ENCODE measurements around the gene FOXO6.
A peak's percentile ranks its signal among the peaks of the same experiment; 100 is the strongest.

FOXO6 gene

DNA sequence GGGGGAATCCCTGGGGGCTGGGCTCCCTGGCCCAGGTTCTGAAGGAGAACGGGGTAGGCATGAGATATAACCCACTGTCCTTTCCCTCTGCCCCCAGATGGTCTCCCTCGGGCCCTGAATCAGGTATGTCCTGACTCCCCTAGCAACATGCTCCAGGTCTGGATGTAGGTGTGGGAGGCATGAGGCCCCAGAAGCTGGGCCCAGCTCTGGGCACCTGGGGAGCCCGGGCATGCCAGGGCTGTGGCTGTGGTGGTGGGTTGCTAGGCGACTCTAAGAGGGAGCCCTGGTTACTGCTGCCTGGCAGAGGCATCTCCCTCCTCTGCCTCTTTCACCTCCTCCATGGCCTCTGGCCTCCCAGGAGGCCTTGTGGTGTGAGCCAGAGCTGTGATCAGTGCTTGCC, 16.2 kb downstream of the FOXO6 start:
- H3K36me3 ChIP-seq (ENCODE audit: control insufficient read depth in 2 of 2, insufficient read depth in 2 of 2, low read length in 2 of 2), result no peaks in the 10 kb centered on the region
- H3K4me1 ChIP-seq (ENCODE audit: control insufficient read depth in 2 of 2, insufficient read depth in 2 of 2, low read length in 2 of 2), result peaks cover 0 to 14% of the 10 kb centered on the region in 2 donors
- no peak overlapping the region for H3K9ac ChIP-seq (ENCODE audit: low read depth in 1 of 2, low read length in 2 of 2)
- H3K27ac ChIP-seq (ENCODE audit: low read depth in 2 of 2, low read length in 2 of 2), result no peak overlapping the region
- H3K27me3 ChIP-seq (ENCODE audit: control insufficient read depth in 2 of 2, insufficient read depth in 2 of 2, low read length in 2 of 2), result peaks cover 3 to 13% of the 10 kb centered on the region in 2 donors
- no peaks in the 10 kb centered on the region for H3K9me3 ChIP-seq (ENCODE audit: control insufficient read depth in 2 of 2, low read length in 2 of 2)
- H3K4me3 ChIP-seq (ENCODE audit: low read length in 2 of 2), result no peak overlapping the region

DNA sequence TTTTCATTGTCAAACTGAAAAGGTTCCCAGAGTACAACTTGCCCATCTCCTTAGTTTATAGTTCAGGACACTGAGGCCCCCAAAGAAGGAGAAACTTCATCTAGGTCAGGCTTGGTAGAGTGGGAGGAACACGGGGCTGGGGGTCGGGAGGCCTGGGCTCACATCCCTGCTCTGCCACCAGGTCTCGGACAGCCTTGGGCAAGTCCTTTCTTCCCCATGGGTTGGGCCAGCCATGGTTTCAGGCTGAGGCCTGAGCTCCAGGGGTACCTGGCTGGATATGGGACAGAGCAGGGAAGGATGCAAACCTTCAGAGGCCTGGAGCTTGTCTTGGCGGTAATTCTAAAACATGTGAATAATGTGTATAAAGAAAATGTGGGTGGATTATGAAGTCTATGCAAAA, 17.0 kb downstream of the FOXO6 start:
- H3K4me3 ChIP-seq (ENCODE audit: low read length in 2 of 2), result no peak overlapping the region
- no peak overlapping the region for H3K27ac ChIP-seq (ENCODE audit: low read depth in 2 of 2, low read length in 2 of 2)
- H3K9me3 ChIP-seq (ENCODE audit: control insufficient read depth in 2 of 2, low read length in 2 of 2), result no peaks in the 10 kb centered on the region
- H3K36me3 ChIP-seq (ENCODE audit: control insufficient read depth in 2 of 2, insufficient read depth in 2 of 2, low read length in 2 of 2), result no peaks in the 10 kb centered on the region
- H3K27me3 ChIP-seq (ENCODE audit: control insufficient read depth in 2 of 2, insufficient read depth in 2 of 2, low read length in 2 of 2), result peaks cover 3 to 15% of the 10 kb centered on the region in 2 donors
- H3K4me1 ChIP-seq (ENCODE audit: control insufficient read depth in 2 of 2, insufficient read depth in 2 of 2, low read length in 2 of 2), result peaks cover 0 to 14% of the 10 kb centered on the region in 2 donors
- no peak overlapping the region for H3K9ac ChIP-seq (ENCODE audit: low read depth in 1 of 2, low read length in 2 of 2)

- H3K27ac ChIP-seq (ENCODE audit: low read depth in 2 of 2, low read length in 2 of 2), result no peak overlapping the region
These were observed 17.9 kb downstream of the FOXO6 start for GRCh38 chr1:41378999-41379737.

DNA sequence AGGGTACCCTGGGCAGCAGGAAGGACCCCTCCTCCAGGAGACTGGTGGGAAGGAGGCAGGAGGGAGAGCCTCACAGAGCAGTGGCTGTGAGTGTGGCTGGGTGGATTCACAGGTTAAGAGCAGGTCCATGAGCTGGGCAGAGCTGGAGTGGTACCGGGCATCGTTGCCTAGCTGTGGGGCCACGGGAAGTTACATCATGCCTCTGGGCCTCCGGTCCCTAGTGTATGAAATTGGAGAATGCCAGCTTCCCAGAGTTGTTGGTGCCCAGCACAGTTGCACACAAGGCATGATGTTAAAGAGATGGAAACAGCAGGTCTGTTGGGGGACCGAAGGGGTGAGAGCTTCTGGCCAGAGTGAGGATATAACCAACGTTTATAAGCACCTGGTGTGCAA, 18.5 kb downstream of the FOXO6 start:
- peaks cover 7 to 23% of the 10 kb centered on the region in 2 donors for H3K27me3 ChIP-seq (ENCODE audit: control insufficient read depth in 2 of 2, insufficient read depth in 2 of 2, low read length in 2 of 2)
- peaks cover 0 to 18% of the 10 kb centered on the region in 2 donors for H3K4me1 ChIP-seq (ENCODE audit: control insufficient read depth in 2 of 2, insufficient read depth in 2 of 2, low read length in 2 of 2)
- no peak overlapping the region for H3K9ac ChIP-seq (ENCODE audit: low read depth in 1 of 2, low read length in 2 of 2)
- no peaks in the 10 kb centered on the region for H3K36me3 ChIP-seq (ENCODE audit: control insufficient read depth in 2 of 2, insufficient read depth in 2 of 2, low read length in 2 of 2)
- no peak overlapping the region for H3K4me3 ChIP-seq (ENCODE audit: low read length in 2 of 2)
- no peaks in the 10 kb centered on the region for H3K9me3 ChIP-seq (ENCODE audit: control insufficient read depth in 2 of 2, low read length in 2 of 2)
- H3K27ac ChIP-seq (ENCODE audit: low read depth in 2 of 2, low read length in 2 of 2), result no peak overlapping the region

More at GRCh38 chr1:41378999-41379737, 17.9 kb downstream of the FOXO6 start:
- Histone ChIP-seq H3K27me3 (ENCODE audit: control insufficient read depth in 2 of 2, insufficient read depth in 2 of 2, low read length in 2 of 2) (peaks cover 7 to 23% of the 10 kb centered on the region in 2 donors), H3K9me3 (ENCODE audit: control insufficient read depth in 2 of 2, low read length in 2 of 2) (no peaks in the 10 kb centered on the region), H3K4me1 (ENCODE audit: control insufficient read depth in 2 of 2, insufficient read depth in 2 of 2, low read length in 2 of 2) (peaks cover 0 to 18% of the 10 kb centered on the region in 2 donors), H3K36me3 (ENCODE audit: control insufficient read depth in 2 of 2, insufficient read depth in 2 of 2, low read length in 2 of 2) (no peaks in the 10 kb centered on the region), H3K4me3 (ENCODE audit: low read length in 2 of 2) (no peak overlapping the region), H3K9ac (ENCODE audit: low read depth in 1 of 2, low read length in 2 of 2) (no peak overlapping the region)

GRCh38 chr1:41380195-41380594, 19.0 kb downstream of the FOXO6 start:
- Histone ChIP-seq H3K27ac (ENCODE audit: low read depth in 2 of 2, low read length in 2 of 2) (no peak overlapping the region), H3K27me3 (ENCODE audit: control insufficient read depth in 2 of 2, insufficient read depth in 2 of 2, low read length in 2 of 2) (peaks cover 10 to 27% of the 10 kb centered on the region in 2 donors), H3K36me3 (ENCODE audit: control insufficient read depth in 2 of 2, insufficient read depth in 2 of 2, low read length in 2 of 2) (no peaks in the 10 kb centered on the region), H3K4me1 (ENCODE audit: control insufficient read depth in 2 of 2, insufficient read depth in 2 of 2, low read length in 2 of 2) (peaks cover 0 to 18% of the 10 kb centered on the region in 2 donors), H3K9ac (ENCODE audit: low read depth in 1 of 2, low read length in 2 of 2) (no peak overlapping the region), H3K9me3 (ENCODE audit: control insufficient read depth in 2 of 2, low read length in 2 of 2) (no peaks in the 10 kb centered on the region), H3K4me3 (ENCODE audit: low read length in 2 of 2) (no peak overlapping the region)

GRCh38 chr1:41380979-41381691, 19.9 kb downstream of the FOXO6 start:
- Histone ChIP-seq H3K4me3 (ENCODE audit: low read length in 2 of 2) (peak overlapping the region; percentile 44 to 56), H3K36me3 (ENCODE audit: control insufficient read depth in 2 of 2, insufficient read depth in 2 of 2, low read length in 2 of 2) (no peaks in the 10 kb centered on the region), H3K9me3 (ENCODE audit: control insufficient read depth in 2 of 2, low read length in 2 of 2) (no peaks in the 10 kb centered on the region), H3K27me3 (ENCODE audit: control insufficient read depth in 2 of 2, insufficient read depth in 2 of 2, low read length in 2 of 2) (peaks cover 10 to 28% of the 10 kb centered on the region in 2 donors), H3K27ac (ENCODE audit: low read depth in 2 of 2, low read length in 2 of 2) (peak overlapping the region; percentile 32 to 74), H3K9ac (ENCODE audit: low read depth in 1 of 2, low read length in 2 of 2) (peak overlapping the region; percentile 47 to 75), H3K4me1 (ENCODE audit: control insufficient read depth in 2 of 2, insufficient read depth in 2 of 2, low read length in 2 of 2) (peaks cover 0 to 18% of the 10 kb centered on the region in 2 donors)

DNA sequence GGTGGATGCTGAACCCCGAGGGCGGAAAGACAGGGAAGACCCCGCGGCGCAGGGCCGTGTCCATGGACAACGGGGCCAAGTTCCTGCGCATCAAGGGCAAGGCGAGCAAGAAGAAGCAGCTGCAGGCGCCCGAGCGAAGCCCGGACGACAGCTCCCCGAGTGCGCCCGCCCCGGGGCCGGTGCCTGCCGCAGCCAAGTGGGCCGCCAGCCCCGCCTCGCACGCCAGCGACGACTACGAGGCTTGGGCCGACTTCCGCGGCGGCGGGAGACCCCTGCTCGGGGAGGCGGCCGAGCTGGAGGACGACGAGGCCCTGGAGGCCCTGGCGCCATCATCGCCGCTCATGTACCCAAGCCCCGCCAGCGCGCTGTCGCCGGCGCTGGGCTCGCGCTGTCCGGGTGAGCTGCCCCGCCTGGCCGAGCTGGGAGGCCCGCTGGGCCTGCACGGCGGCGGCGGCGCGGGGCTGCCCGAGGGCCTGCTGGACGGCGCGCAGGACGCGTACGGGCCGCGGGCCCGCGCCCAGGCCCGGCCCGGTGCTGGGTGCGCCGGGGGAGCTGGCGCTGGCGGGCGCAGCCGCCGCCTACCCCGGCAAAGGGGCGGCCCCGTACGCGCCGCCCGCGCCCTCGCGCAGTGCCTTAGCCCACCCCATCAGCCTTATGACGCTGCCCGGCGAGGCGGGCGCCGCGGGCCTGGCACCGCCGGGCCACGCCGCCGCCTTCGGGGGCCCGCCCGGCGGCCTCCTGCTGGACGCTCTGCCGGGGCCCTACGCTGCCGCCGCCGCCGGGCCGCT, 20.7 kb downstream of the FOXO6 start:
- H3K9ac ChIP-seq (ENCODE audit: low read depth in 1 of 2, low read length in 2 of 2), result peak overlapping the region; percentile 47 to 75
- H3K4me1 ChIP-seq (ENCODE audit: control insufficient read depth in 2 of 2, insufficient read depth in 2 of 2, low read length in 2 of 2), result peaks cover 0 to 18% of the 10 kb centered on the region in 2 donors
- H3K9me3 ChIP-seq (ENCODE audit: control insufficient read depth in 2 of 2, low read length in 2 of 2), result no peaks in the 10 kb centered on the region
- H3K36me3 ChIP-seq (ENCODE audit: control insufficient read depth in 2 of 2, insufficient read depth in 2 of 2, low read length in 2 of 2), result no peaks in the 10 kb centered on the region
- peak overlapping the region; percentile 60 to 74 for H3K27ac ChIP-seq (ENCODE audit: low read depth in 2 of 2, low read length in 2 of 2)
- H3K4me3 ChIP-seq (ENCODE audit: low read length in 2 of 2), result peak overlapping the region; percentile 56
- peaks cover 10 to 28% of the 10 kb centered on the region in 2 donors for H3K27me3 ChIP-seq (ENCODE audit: control insufficient read depth in 2 of 2, insufficient read depth in 2 of 2, low read length in 2 of 2)

- peak overlapping the region; percentile 60 to 74 for H3K27ac ChIP-seq (ENCODE audit: low read depth in 2 of 2, low read length in 2 of 2)
These were observed 21.4 kb downstream of the FOXO6 start for GRCh38 chr1:41382480-41383090.

DNA sequence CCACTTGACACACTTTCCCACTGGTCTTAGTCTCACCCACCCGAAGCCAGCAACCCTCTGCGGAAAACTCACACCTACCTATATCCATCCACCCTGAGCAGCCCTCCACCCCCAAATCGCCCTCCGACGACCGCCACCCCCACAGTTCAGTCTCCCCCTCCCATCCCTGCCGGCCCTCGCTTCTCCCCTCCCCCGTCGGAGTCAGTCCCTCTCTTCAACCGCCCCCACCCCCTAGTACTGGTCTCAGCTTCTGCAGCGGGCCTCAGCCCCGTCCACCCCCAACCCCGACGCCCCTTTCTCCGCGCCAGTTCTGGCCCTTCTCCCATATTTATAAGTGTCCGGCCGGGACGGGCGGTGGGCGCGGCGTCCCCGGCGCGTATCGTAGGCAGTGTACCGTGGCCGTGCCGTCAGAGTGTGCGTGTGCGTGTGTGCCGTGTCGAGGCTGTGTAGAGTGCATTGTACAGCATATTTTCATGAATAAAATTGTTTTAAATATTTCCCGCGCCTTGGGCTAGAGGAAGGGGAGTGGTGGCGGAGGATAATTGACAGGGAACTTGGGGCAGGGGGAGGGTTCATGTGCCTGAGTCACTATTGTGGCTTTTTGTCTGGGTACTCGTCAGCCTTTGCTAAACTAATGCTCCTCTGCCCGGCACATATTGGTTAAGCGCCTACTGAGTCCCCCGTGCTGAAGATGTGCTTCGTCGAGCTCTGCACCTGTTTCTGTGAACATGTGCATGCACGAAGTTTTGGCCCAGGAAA, 22.0 kb downstream of the FOXO6 start:
- no peaks in the 10 kb centered on the region for H3K36me3 ChIP-seq (ENCODE audit: control insufficient read depth in 2 of 2, insufficient read depth in 2 of 2, low read length in 2 of 2)
- H3K9ac ChIP-seq (ENCODE audit: low read depth in 1 of 2, low read length in 2 of 2), result peak overlapping the region in 1 of 2 donors; percentile 24
- H3K27ac ChIP-seq (ENCODE audit: low read depth in 2 of 2, low read length in 2 of 2), result peak overlapping the region; percentile 60 to 74
- peaks cover 2 to 28% of the 10 kb centered on the region in 2 donors for H3K4me1 ChIP-seq (ENCODE audit: control insufficient read depth in 2 of 2, insufficient read depth in 2 of 2, low read length in 2 of 2)
- H3K27me3 ChIP-seq (ENCODE audit: control insufficient read depth in 2 of 2, insufficient read depth in 2 of 2, low read length in 2 of 2), result peaks cover 10 to 28% of the 10 kb centered on the region in 2 donors
- peak overlapping the region; percentile 45 to 56 for H3K4me3 ChIP-seq (ENCODE audit: low read length in 2 of 2)
- no peaks in the 10 kb centered on the region for H3K9me3 ChIP-seq (ENCODE audit: control insufficient read depth in 2 of 2, low read length in 2 of 2)

More at GRCh38 chr1:41382480-41383090, 21.4 kb downstream of the FOXO6 start:
- peak overlapping the region in 1 of 2 donors; percentile 24 for H3K9ac ChIP-seq (ENCODE audit: low read depth in 1 of 2, low read length in 2 of 2)
- H3K9me3 ChIP-seq (ENCODE audit: control insufficient read depth in 2 of 2, low read length in 2 of 2), result no peaks in the 10 kb centered on the region
- peaks cover 2 to 24% of the 10 kb centered on the region in 2 donors for H3K4me1 ChIP-seq (ENCODE audit: control insufficient read depth in 2 of 2, insufficient read depth in 2 of 2, low read length in 2 of 2)
- H3K4me3 ChIP-seq (ENCODE audit: low read length in 2 of 2), result peak overlapping the region; percentile 45 to 56
- H3K27me3 ChIP-seq (ENCODE audit: control insufficient read depth in 2 of 2, insufficient read depth in 2 of 2, low read length in 2 of 2), result peaks cover 10 to 28% of the 10 kb centered on the region in 2 donors
- H3K36me3 ChIP-seq (ENCODE audit: control insufficient read depth in 2 of 2, insufficient read depth in 2 of 2, low read length in 2 of 2), result no peaks in the 10 kb centered on the region

All from mucosa of rectum (tissue), 2 donors.